Cardiac muscle cell (in vitro differentiated cells and primary cell): Measurements from ENCODE around the gene ZNF689. TPM values are rescaled to one million over a fixed set of nuclear protein-coding genes. Genes with fewer than 3 reads are reported as not detected.
"Not testable (repeated sequence)": the region's sequence is repeated elsewhere in the genome, so short reads cannot be mapped to it uniquely, and the experiment has no call there.

ENCODE experiments used
- DNase-seq, 2 donors: peaks; one replicate each; pipeline versions ENCODE4 v3.0.0 to v3.0.0-alpha.2; 2010 to 2017; ENCODE audit warnings: low read depth in 1 of 2, low spot score in 1 of 2
- H3K27ac ChIP-seq: fragments of 200-600 bp; sonication (generic); 2 replicates; pipeline ENCODE4 v1.5.1; 2016
- H3K27me3 ChIP-seq: fragments of 200-600 bp; sonication (generic); 2 replicates; pipeline ENCODE4 v1.6.0; 2016; ENCODE audit warnings: control low read depth
- H3K36me3 ChIP-seq: fragments of 200-600 bp; sonication (generic); 2 replicates; pipeline ENCODE4 v1.5.1; 2016; ENCODE audit warnings: control low read depth
- H3K4me1 ChIP-seq: fragments of 200-600 bp; sonication (generic); 2 replicates; pipeline ENCODE4 v1.8.1; 2017; ENCODE audit warnings: low read depth, mild to moderate bottlenecking, mixed run types
- H3K4me3 ChIP-seq: fragments of 200-600 bp; sonication (generic); 2 replicates; pipeline ENCODE4 v1.5.1; 2016; ENCODE audit warnings: mild to moderate bottlenecking
- H3K9me3 ChIP-seq: fragments of 200-600 bp; sonication (generic); 2 replicates; pipeline ENCODE4 v1.5.1; 2017; ENCODE audit warnings: low read depth, mild to moderate bottlenecking, control low read depth
- CTCF ChIP-seq: IDR thresholded peaks from 2 replicates; pipeline ENCODE4 v1.5.1; 2012; ENCODE audit warnings: low read depth, mild to moderate bottlenecking, low read length
- polyA plus RNA-seq: library from polyadenylated mRNA; unstranded; fragments of >200 nt; fragmentation: Nextera tagmentation; extraction: Ambion mirVana; gene quantifications from 2 replicates; pipeline ENCODE4 v1.2.1, GENCODE V29; 2016
- total RNA-seq: library from RNA; depleted of rRNA; stranded (reverse); fragments of >200 nt; gene quantifications from 2 replicates; pipeline ENCODE4 v1.2.3, GENCODE V29; 2016

Gene ZNF689
- total and polyA plus RNA-seq, 2 experiments from 2014 or later, result 11.3 to 19.5 TPM

DNA sequence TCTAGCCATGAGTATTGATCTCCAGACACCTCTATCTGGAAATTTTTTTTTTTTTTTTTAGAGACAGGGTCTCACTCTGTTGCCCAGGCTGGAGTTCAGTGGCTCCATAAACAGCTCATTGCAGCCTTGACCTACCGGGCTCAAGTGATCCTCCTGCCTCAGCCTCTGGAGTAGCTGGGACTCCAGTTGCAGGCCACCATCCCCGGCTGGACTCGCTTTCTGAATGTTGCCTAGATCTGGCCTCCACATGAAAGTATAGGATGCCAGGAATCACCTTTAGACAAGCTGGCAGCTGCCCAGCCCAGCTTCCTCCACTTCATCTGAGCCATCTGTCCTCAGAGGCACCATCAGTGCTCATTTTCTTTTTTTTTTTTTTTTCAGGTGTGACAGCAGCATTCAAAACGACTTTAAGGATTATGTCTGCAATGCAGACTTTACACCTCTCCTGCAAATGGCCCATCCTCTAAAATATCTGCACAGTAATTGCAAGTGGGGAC, 34.2 kb upstream of the ZNF689 start:
- no peak for TF ChIP-seq CTCF

DNA sequence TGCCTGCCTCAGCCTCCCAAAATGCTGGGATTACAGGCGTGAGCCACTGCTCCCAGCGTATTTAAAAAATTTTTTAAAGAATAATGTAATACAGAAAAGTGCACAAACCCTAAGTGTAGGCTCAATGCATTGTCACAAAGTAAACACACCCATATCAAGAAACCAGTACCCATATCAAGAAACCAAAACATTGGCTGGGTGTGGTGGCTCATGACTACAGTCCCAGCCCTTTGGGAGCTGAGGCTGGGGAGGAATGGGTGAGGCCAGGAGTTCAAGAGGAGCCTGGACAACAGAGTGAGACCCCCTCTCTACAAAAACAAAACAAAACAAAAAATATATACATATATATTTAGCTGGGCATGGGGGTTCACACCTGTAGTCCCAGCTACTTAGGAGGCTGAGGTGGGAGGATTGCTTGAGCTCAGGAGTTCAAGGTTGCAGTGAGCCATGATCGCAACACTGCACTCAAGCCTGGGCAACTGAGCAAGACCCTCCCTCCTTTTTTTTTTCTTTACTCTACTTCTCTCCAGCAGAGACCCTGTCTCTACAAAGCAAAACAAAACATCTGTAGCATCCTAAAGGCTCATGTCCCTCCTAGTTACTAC, 31.3 kb upstream of the ZNF689 start:
- TF ChIP-seq CTCF, result no peak
- no peak for DNase-seq

More for the DNA sequence above, 34.2 kb upstream of the ZNF689 start:
- no peak for DNase-seq
- Histone ChIP-seq H3K9me3 (no peaks in the 10 kb centered on the region), H3K4me1 (no peaks in the 10 kb centered on the region), H3K4me3 (no peak overlapping the region), H3K27ac (no peak overlapping the region), H3K36me3 (no peaks in the 10 kb centered on the region), H3K27me3 (peaks cover 12% of the 10 kb centered on the region)

DNA sequence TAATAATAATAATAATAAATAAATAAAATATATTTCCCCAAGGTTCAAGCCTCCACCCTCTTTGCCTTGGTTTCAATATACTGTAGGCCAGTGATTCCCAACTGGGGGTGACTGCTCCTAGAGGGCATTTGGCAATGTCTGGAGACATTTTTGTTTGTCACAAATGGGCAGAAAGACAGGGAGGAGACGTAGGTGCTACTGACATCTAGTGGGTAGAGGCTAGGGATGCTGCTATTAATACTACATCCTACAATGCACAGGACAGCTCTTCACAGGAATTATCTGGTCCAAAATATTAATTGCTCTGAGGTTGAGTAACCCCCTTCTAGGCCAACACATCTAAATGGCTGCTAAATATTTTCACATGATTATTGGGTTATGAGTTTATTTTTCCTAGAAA, 27.8 kb upstream of the ZNF689 start:
- Histone ChIP-seq H3K27ac (no peak overlapping the region), H3K4me3 (no peak overlapping the region), H3K27me3 (peaks cover 7% of the 10 kb centered on the region), H3K9me3 (no peaks in the 10 kb centered on the region), H3K4me1 (peaks cover 3% of the 10 kb centered on the region), H3K36me3 (no peaks in the 10 kb centered on the region)
- TF ChIP-seq CTCF, result peak; percentile 54
- peak in 1 of 2 donors; percentile 57 for DNase-seq

More for the DNA sequence above, 31.3 kb upstream of the ZNF689 start:
- Histone ChIP-seq H3K27me3 (peaks cover 12% of the 10 kb centered on the region), H3K4me3 (no peak overlapping the region), H3K9me3 (no peaks in the 10 kb centered on the region), H3K36me3 (no peaks in the 10 kb centered on the region), H3K4me1 (no peaks in the 10 kb centered on the region), H3K27ac (no peak overlapping the region)

- H3K27me3 ChIP-seq, DNase-seq: not testable (repeated sequence)
Observed at GRCh38 chr16:30637139-30637538, 26.9 kb upstream of the ZNF689 start.

DNA sequence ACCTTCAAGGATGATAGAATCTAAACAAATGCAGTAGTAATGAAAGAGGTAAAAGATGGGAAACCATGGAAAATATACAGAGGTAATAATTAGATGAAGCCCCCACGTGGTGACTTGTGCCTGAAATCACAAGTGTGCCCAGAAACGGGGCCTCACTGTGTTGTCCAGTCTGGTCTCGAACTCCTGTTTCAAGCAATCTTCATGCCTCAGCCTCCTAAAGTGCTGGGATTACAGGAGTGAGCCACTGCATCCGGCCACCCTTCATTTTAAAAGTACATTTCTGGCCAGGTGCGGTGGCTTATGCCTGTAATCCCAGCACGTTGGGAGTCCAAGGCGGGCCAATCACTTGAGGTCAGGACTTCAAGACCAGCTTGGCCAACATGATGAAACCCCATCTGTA, 26.4 kb upstream of the ZNF689 start:
- H3K9me3 ChIP-seq, result no peaks in the 10 kb centered on the region
- H3K4me1 ChIP-seq, result peaks cover 3% of the 10 kb centered on the region
- no peak for TF ChIP-seq CTCF
- peaks cover 7% of the 10 kb centered on the region for H3K27me3 ChIP-seq
- no peak overlapping the region for H3K4me3 ChIP-seq
- no peaks in the 10 kb centered on the region for H3K36me3 ChIP-seq
- no peak for DNase-seq
- H3K27ac ChIP-seq, result no peak overlapping the region

More at GRCh38 chr16:30637139-30637538, 26.9 kb upstream of the ZNF689 start:
- H3K27ac ChIP-seq, H3K4me1 ChIP-seq, H3K36me3 ChIP-seq, H3K9me3 ChIP-seq, H3K4me3 ChIP-seq: not testable (repeated sequence)

GRCh38 chr16:30633526-30633925, 23.3 kb upstream of the ZNF689 start:
- Histone ChIP-seq H3K27ac (peak overlapping the region; percentile 96), H3K27me3 (no peaks in the 10 kb centered on the region)

DNA sequence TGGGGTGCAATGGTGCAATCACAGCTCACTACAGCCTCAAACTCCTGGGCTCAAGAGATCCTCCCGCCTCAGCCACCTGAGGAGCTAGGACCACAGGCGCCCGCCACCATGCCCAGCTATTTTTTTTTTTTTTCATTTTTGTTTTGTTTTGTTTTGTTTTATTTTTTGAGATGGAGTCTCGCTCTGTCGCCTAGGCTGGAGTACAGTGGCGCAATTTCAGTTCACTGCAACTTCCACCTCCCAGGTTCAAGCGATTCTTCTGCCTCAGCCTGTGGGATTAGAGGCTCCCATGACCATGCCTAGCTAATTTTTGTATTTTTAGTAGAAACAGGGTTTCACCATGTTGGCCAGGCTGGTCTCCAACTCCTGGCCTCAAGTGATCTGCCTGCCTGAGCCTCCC, 22.3 kb upstream of the ZNF689 start:
- H3K36me3 ChIP-seq, H3K4me1 ChIP-seq, H3K27ac ChIP-seq, H3K4me3 ChIP-seq, H3K27me3 ChIP-seq, DNase-seq, H3K9me3 ChIP-seq: not testable (repeated sequence)

More at GRCh38 chr16:30633526-30633925, 23.3 kb upstream of the ZNF689 start:
- DNase-seq, result no peak
- no peak for TF ChIP-seq CTCF
- H3K9me3 ChIP-seq, result no peaks in the 10 kb centered on the region
- H3K36me3 ChIP-seq, result no peaks in the 10 kb centered on the region
- peaks cover 3% of the 10 kb centered on the region for H3K4me1 ChIP-seq
- H3K4me3 ChIP-seq, result peak overlapping the region; percentile 75
